AG09309 (cell line): ENCODE data around the gene ABHD16B.

Source experiments
- DNase-seq: peaks from one replicate; pipeline ENCODE4 v3.0.0-alpha.2; 2010; ENCODE audit warnings: low read depth
- H3K4me3 ChIP-seq: 2 replicates; pipeline ENCODE4 v1.5.1; 2011; ENCODE audit warnings: mild to moderate bottlenecking, low read depth, low read length, moderate library complexity; ENCODE audit not compliant: control insufficient read depth
- CTCF ChIP-seq: IDR thresholded peaks from 2 replicates; pipeline ENCODE4 v1.5.1; 2011; ENCODE audit warnings: mild to moderate bottlenecking, low read depth, low read length, inconsistent platforms; ENCODE audit not compliant: insufficient read depth, control insufficient read depth; ENCODE audit errors: missing control alignments

Gene ABHD16B

GRCh38 chr20:63881451-63882226 is 20.3 kb downstream of the ABHD16B start:
- TF ChIP-seq CTCF = no peak
- DNase-seq = no peak
- H3K4me3 ChIP-seq = no peak overlapping the region

GRCh38 chr20:63882257-63883200 is 21.2 kb downstream of the ABHD16B start:
- no peak for TF ChIP-seq CTCF
- no peak overlapping the region for H3K4me3 ChIP-seq
- no peak for DNase-seq

GRCh38 chr20:63883201-63883593 is 21.9 kb downstream of the ABHD16B start:
- no peak for TF ChIP-seq CTCF
- no peak overlapping the region for H3K4me3 ChIP-seq
- DNase-seq = no peak

- no peak overlapping the region for H3K4me3 ChIP-seq
- no peak for DNase-seq
- TF ChIP-seq CTCF = no peak
These were observed 23.4 kb downstream of the ABHD16B start for GRCh38 chr20:63884506-63885263.

GRCh38 chr20:63885264-63886053 is 24.2 kb downstream of the ABHD16B start:
- no peak for DNase-seq
- H3K4me3 ChIP-seq = no peak overlapping the region
- TF ChIP-seq CTCF = no peak
